Measurements from ENCODE around the gene LDB3.

LDB3 gene

GRCh38 chr10:86664341-86665217, 3.7 kb upstream of the LDB3 start:
- no peak for DNase-seq (ENCODE audit: low spot score)

GRCh38 chr10:86665218-86665607, 3.1 kb upstream of the LDB3 start:
- no peak for DNase-seq (ENCODE audit: low spot score)

- no peak for DNase-seq (ENCODE audit: low spot score)
These were observed 2.4 kb upstream of the LDB3 start for GRCh38 chr10:86665868-86666267.

- DNase-seq (ENCODE audit: low spot score): no peak
These were observed 1.8 kb upstream of the LDB3 start for GRCh38 chr10:86666538-86666937.

- no peak for DNase-seq (ENCODE audit: low spot score)
These were observed 710 bp upstream of the LDB3 start for GRCh38 chr10:86667421-86668181.

- DNase-seq (ENCODE audit: low spot score): no peak
These were observed 2.0 kb downstream of the LDB3 start for GRCh38 chr10:86670290-86670811.

- DNase-seq (ENCODE audit: low spot score): no peak
These were observed 2.6 kb downstream of the LDB3 start for GRCh38 chr10:86670876-86671275.

- DNase-seq (ENCODE audit: low spot score): no peak
These were observed 3.1 kb downstream of the LDB3 start for GRCh38 chr10:86671419-86671818.

- no peak for DNase-seq (ENCODE audit: low spot score)
These were observed 3.8 kb downstream of the LDB3 start for GRCh38 chr10:86671985-86672710.

- DNase-seq (ENCODE audit: low spot score): no peak
These were observed 5.0 kb downstream of the LDB3 start for GRCh38 chr10:86673216-86673826.

GRCh38 chr10:86673827-86674581, 5.7 kb downstream of the LDB3 start:
- peak; percentile 47 for DNase-seq (ENCODE audit: low spot score)

GRCh38 chr10:86674912-86675311, 6.6 kb downstream of the LDB3 start:
- DNase-seq (ENCODE audit: low spot score): no peak

GRCh38 chr10:86677374-86677773, 9.1 kb downstream of the LDB3 start:
- no peak for DNase-seq (ENCODE audit: low spot score)

GRCh38 chr10:86678999-86679792, 10.9 kb downstream of the LDB3 start:
- DNase-seq (ENCODE audit: low spot score): no peak

- no peak for DNase-seq (ENCODE audit: low spot score)
These were observed 12.7 kb downstream of the LDB3 start for GRCh38 chr10:86681047-86681446.

- no peak for DNase-seq (ENCODE audit: low spot score)
These were observed 13.5 kb downstream of the LDB3 start for GRCh38 chr10:86681722-86682386.

- DNase-seq (ENCODE audit: low spot score): no peak
These were observed 14.4 kb downstream of the LDB3 start for GRCh38 chr10:86682675-86683074.

GRCh38 chr10:86684331-86685097, 16.2 kb downstream of the LDB3 start:
- peak; percentile 63 for DNase-seq (ENCODE audit: low spot score)

- no peak for DNase-seq (ENCODE audit: low spot score)
These were observed 17.1 kb downstream of the LDB3 start for GRCh38 chr10:86685416-86685815.

All from AG20443 (cell line).